ENCODE measurements around the gene TRIM65.

DNA sequence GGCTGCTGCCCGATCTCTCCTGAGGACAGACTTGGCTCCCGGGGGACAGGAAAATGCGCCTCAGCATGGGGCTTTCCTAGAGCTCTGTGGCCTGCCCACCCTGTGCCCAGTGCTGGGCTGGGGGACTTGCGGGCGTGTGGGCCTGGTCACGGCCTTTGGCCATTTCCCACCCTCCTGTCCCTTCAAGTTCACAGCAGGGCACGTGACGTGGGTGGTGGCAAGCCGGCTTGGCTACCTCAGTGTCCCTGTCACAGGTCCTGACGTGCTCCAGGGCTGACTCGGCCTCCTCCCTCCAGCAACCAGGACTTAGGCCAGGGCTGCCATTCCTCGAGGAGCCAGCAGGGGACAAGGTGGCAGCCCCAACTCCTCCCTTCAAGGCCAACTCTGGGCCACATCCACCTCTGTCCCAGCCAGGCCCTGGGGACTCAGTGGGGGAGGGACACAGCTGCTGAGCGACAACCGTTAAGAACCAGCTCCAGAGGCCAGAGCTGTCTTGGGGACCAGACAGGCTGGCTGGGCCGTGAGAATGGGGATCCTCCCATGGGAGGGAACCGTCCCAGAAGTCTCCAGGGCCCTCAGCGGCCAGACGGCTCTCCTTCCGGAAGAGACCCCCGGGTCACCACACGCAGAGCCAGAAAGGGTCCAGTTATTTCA, 51.6 kb downstream of the TRIM65 start:
- no peak for TF ChIP-seq EZH2phosphoT487 (conservative IDR thresholded peaks at IDR 0.05; ENCODE audit: low read length)
- no peak for TF ChIP-seq CTCF (IDR thresholded peaks at IDR 0.05; ENCODE audit: insufficient read depth, low read length, poor library complexity, severe bottlenecking)
